Esophagus muscularis mucosa (tissue), 4 donors: ENCODE data around the gene DDX47. TPM values are rescaled to one million over a fixed set of nuclear protein-coding genes. Genes with fewer than 3 reads are reported as not detected.

Experiments used
- DNase-seq: peaks from one replicate; pipeline ENCODE4 v3.0.0-alpha.2; 2017; ENCODE audit errors: extremely low spot score
- H3K27ac ChIP-seq, 4 donors: fragments of 200-600 bp; sonication (generic); replicated peaks in 1 of 4; 1 replicate in 3 of 4; 2 replicates in 1 of 4; pipeline ENCODE4 v1.5.1; 2016 to 2019; ENCODE audit warnings: mild to moderate bottlenecking in 1 of 4
- H3K27me3 ChIP-seq, 4 donors: fragments of 200-600 bp; sonication (generic); one replicate each; pipeline versions ENCODE4 v1.5.1 to v1.6.0; 2016 to 2019
- H3K36me3 ChIP-seq, 4 donors: fragments of 200-600 bp; sonication (generic); one replicate each; pipeline ENCODE4 v1.5.1; 2016 to 2019
- H3K4me1 ChIP-seq, 4 donors: fragments of 200-600 bp; sonication (generic); one replicate each; pipeline ENCODE4 v1.5.1; 2016 to 2019
- H3K4me3 ChIP-seq, 4 donors: fragments of 200-600 bp; sonication (generic); 1 replicate in 2 of 4; 2 replicates in 2 of 4; pipeline ENCODE4 v1.5.1; 2016 to 2019; ENCODE audit warnings: mild to moderate bottlenecking in 4 of 4, moderate library complexity in 1 of 4
- H3K9me3 ChIP-seq, 4 donors: fragments of 200-600 bp; sonication (generic); 1 replicate in 3 of 4; 2 replicates in 1 of 4; pipeline ENCODE4 v1.5.1; 2016 to 2019
- CTCF ChIP-seq, 3 experiments: fragments of 200-600 bp in 2 of 3; fragments of 450-650 bp in 1 of 3; sonication (generic) in 2 of 3; IDR thresholded peaks; one replicate each; pipeline ENCODE4 v1.5.1; 2017 to 2019; ENCODE audit warnings: antibody characterized with exemption in 3 of 3, mild to moderate bottlenecking in 2 of 3, moderate library complexity in 1 of 3
- EP300 ChIP-seq: sonication (generic); formaldehyde crosslinking; IDR thresholded peaks from one replicate; pipeline ENCODE4 v1.6.1; 2017; ENCODE audit warnings: antibody characterized with exemption
- POLR2A ChIP-seq: fragments of 450-650 bp; IDR thresholded peaks from one replicate; pipeline ENCODE4 v1.6.1; 2017; ENCODE audit warnings: antibody characterized with exemption, moderate library complexity, mild to moderate bottlenecking, low read depth
- POLR2AphosphoS5 ChIP-seq, 2 donors: sonication (generic); formaldehyde crosslinking; IDR thresholded peaks; one replicate each; pipeline ENCODE4 v1.6.1; 2017; ENCODE audit warnings: antibody characterized with exemption in 2 of 2
- WGBS: methylation state at CpG from one replicate; pipeline ENCODE4 v1.1.5; 2018; 5-methylcytosine and 5-hydroxymethylcytosine counted together
- intact Hi-C: fragments of 100-400 bp; cut with DNase I; formaldehyde crosslinking; loops from one replicate; pipeline ENCODE4 v1.15.1; 2023
- total RNA-seq, 4 donors: library from RNA; depleted of rRNA; stranded (reverse); fragments of >200 nt; gene quantifications; one replicate each; pipeline versions ENCODE4 v1.1.0 to v1.2.1, GENCODE V29; 2016

Gene DDX47
- total RNA-seq, 4 donors from 2014 or later, result 37.1 to 67.1 (median 53.9) TPM

DNA sequence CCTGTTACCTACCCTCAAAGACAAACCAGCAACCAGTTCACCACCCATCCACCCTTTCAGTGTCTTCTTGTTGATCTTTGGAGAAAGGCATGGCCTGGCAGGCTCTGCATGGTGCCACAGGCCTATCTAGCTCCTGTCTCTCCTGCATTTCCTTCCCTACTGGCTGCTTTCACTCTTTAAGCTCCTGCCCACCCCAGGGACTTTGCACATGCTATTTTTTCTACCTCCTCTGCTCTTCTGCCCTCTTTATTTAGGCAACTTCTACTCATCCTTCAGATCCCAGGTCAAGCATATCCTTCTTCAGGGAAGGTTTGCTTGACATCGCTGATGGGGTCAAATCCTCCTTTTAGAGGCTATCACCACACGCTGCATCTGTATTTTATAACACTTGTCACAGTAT lies 51.1 kb downstream of the DDX47 start:
- Histone ChIP-seq H3K27ac (no peak overlapping the region), H3K9me3 (no peaks in the 10 kb centered on the region), H3K4me3 (no peak overlapping the region), H3K4me1 (no peaks in the 10 kb centered on the region), H3K36me3 (no peaks in the 10 kb centered on the region), H3K27me3 (no peaks in the 10 kb centered on the region)
- 97% methylated on average over 2 of the region's 2 CpGs for WGBS
- DNase-seq, result no peak
- intact Hi-C loops, result no loop called here
- TF ChIP-seq POLR2AphosphoS5 (IDR thresholded peaks at IDR 0.05) (no peak), EP300 (no peak), POLR2A (no peak), CTCF (IDR thresholded peaks at IDR 0.05) (no peak)

- TF ChIP-seq EP300, result no peak
- no peak for TF ChIP-seq CTCF (IDR thresholded peaks at IDR 0.05)
- TF ChIP-seq POLR2AphosphoS5 (IDR thresholded peaks at IDR 0.05), result no peak
- no peak for TF ChIP-seq POLR2A
- Histone ChIP-seq H3K27me3 (no peaks in the 10 kb centered on the region), H3K36me3 (no peaks in the 10 kb centered on the region), H3K4me3 (no peak overlapping the region), H3K27ac (no peak overlapping the region), H3K4me1 (no peaks in the 10 kb centered on the region), H3K9me3 (no peaks in the 10 kb centered on the region)
- 96% methylated on average over 3 of the region's 3 CpGs for WGBS
- intact Hi-C loops, result no loop called here
- DNase-seq, result no peak
Observed at GRCh38 chr12:12868477-12869235, 55.5 kb downstream of the DDX47 start.

DNA sequence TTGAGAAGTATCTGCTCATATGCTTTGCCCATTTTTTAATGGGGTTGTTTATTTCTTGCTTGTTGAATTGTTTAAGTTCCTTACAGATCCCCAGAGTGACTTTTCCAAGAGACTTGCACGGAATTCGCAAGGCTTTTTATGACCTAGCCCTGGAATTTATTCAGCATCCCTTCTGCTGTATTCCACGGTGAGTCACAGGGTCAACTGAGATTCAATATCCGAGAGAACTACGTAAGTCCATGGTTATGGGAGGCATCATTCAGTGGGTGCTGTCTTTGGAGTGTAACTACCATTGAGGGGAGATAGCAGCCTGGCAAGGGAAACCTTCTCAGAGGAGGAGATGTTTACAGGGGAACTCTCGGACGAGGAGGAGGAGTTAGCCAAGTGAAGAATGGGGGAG lies 57.3 kb downstream of the DDX47 start:
- intact Hi-C loops, result no loop called here

DNA sequence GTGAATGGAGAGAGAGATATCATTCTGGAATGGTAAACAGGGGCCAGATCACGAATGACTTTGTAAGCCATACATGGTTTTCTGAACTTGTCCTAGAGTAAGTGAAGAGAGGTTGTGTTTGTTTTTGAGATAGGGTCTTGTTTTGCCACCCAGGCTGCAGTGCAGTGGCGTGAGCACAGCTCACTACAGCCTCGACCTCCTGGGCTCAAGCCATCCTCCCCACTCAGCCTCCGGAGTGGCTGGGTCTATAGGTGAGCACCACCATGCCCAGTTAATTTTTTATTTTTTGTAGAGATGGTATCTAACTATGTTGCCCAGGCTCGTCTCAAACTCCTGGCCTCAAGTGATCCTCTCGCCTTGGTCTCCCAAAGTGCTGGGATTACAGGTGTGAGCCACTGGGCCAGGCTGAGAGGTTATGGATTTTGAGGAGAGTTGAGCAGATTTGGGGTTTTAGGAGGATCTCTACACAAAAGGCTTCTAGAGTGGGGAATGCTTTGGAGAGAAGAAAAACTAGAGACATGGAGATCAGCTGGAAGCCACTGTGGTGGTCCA lies 58.5 kb downstream of the DDX47 start:
- Histone ChIP-seq H3K27ac (no peak overlapping the region), H3K4me3 (no peak overlapping the region), H3K27me3 (no peaks in the 10 kb centered on the region), H3K9me3 (no peaks in the 10 kb centered on the region), H3K4me1 (no peaks in the 10 kb centered on the region), H3K36me3 (no peaks in the 10 kb centered on the region)
- WGBS, result 95% methylated on average over 6 of the region's 6 CpGs
- no peak for TF ChIP-seq CTCF (IDR thresholded peaks at IDR 0.05)
- no peak for TF ChIP-seq POLR2AphosphoS5 (IDR thresholded peaks at IDR 0.05)
- DNase-seq, result no peak
- intact Hi-C loops, result no loop called here

More for the DNA sequence above, 57.3 kb downstream of the DDX47 start:
- no peak for DNase-seq
- WGBS, result 91% methylated on average over 7 of the region's 7 CpGs
- H3K9me3 ChIP-seq, result no peaks in the 10 kb centered on the region
- H3K4me3 ChIP-seq, result no peak overlapping the region
- H3K4me1 ChIP-seq, result no peaks in the 10 kb centered on the region
- H3K27me3 ChIP-seq, result no peaks in the 10 kb centered on the region
- no peak overlapping the region for H3K27ac ChIP-seq
- no peaks in the 10 kb centered on the region for H3K36me3 ChIP-seq
- no peak for TF ChIP-seq CTCF (IDR thresholded peaks at IDR 0.05)
- TF ChIP-seq POLR2AphosphoS5 (IDR thresholded peaks at IDR 0.05), result no peak
- TF ChIP-seq POLR2A, result no peak
- TF ChIP-seq EP300, result no peak
